Loucy (cell line): ENCODE data around the gene SLC16A4.
"Not testable (repeated sequence)": the region's sequence is repeated elsewhere in the genome, so short reads cannot be mapped to it uniquely, and the experiment has no call there.

Experiments used
- H2AFZ ChIP-seq: fragments of 200-600 bp; sonication (generic); 2 replicates; pipeline ENCODE4 v1.6.0; 2016; ENCODE audit warnings: antibody characterized with exemption, mild to moderate bottlenecking, low read length, moderate library complexity
- H3F3A ChIP-seq: fragments of 200-600 bp; 2 replicates; pipeline ENCODE4 v1.6.0; 2016; ENCODE audit warnings: antibody characterized with exemption, low read depth, mild to moderate bottlenecking
- H3K27me3 ChIP-seq: fragments of 200-600 bp; sonication (generic); 2 replicates; pipeline ENCODE4 v1.6.1; 2014; ENCODE audit warnings: low read length, mild to moderate bottlenecking; ENCODE audit not compliant: insufficient read depth, poor library complexity, severe bottlenecking
- H3K36me3 ChIP-seq: fragments of 200-600 bp; sonication (generic); 2 replicates; pipeline ENCODE4 v1.6.1; 2016; ENCODE audit warnings: low read length; ENCODE audit not compliant: insufficient read depth
- H3K4me1 ChIP-seq: fragments of 200-600 bp; sonication (generic); 2 replicates; pipeline ENCODE4 v1.5.1; 2014; ENCODE audit warnings: low read length, mild to moderate bottlenecking; ENCODE audit not compliant: insufficient read depth, poor library complexity, severe bottlenecking
- H3K4me2 ChIP-seq: fragments of 200-600 bp; sonication (generic); 2 replicates; pipeline ENCODE4 v1.6.0; 2014; ENCODE audit warnings: antibody characterized with exemption, low read length, low read depth, mild to moderate bottlenecking; ENCODE audit not compliant: poor library complexity, severe bottlenecking
- H3K4me3 ChIP-seq: fragments of 200-600 bp; sonication (generic); 2 replicates; pipeline ENCODE4 v1.5.1; 2014; ENCODE audit warnings: low read length, mild to moderate bottlenecking, mixed read lengths; ENCODE audit not compliant: poor library complexity, severe bottlenecking
- H3K79me2 ChIP-seq: fragments of 200-600 bp; sonication (generic); 2 replicates; pipeline ENCODE4 v1.6.1; 2014; ENCODE audit warnings: low read length; ENCODE audit not compliant: insufficient read depth
- H3K9ac ChIP-seq: fragments of 200-600 bp; sonication (generic); 2 replicates; pipeline ENCODE4 v1.6.0; 2014; ENCODE audit warnings: mild to moderate bottlenecking, low read depth, low read length, moderate library complexity; ENCODE audit not compliant: poor library complexity, severe bottlenecking
- H3K9me2 ChIP-seq: fragments of 200-600 bp; sonication (generic); replicated peaks from 2 replicates; pipeline ENCODE4 v1.6.1; 2016; ENCODE audit warnings: low read depth, low read length, mixed read lengths
- H3K9me3 ChIP-seq: fragments of 200-600 bp; sonication (generic); 2 replicates; pipeline ENCODE4 v1.6.1; 2014; ENCODE audit warnings: mild to moderate bottlenecking, antibody characterized with exemption, low read length, low read depth; ENCODE audit not compliant: insufficient read depth
- H4K20me1 ChIP-seq: fragments of 200-600 bp; sonication (generic); 2 replicates; pipeline ENCODE4 v1.6.0; 2014; ENCODE audit warnings: antibody characterized with exemption, low read length, mild to moderate bottlenecking; ENCODE audit not compliant: insufficient read depth, poor library complexity, severe bottlenecking
- CTCF ChIP-seq: fragments of 200-600 bp; sonication (generic); conservative IDR thresholded peaks from 2 replicates; pipeline ENCODE4 v1.5.1; 2014; ENCODE audit warnings: mild to moderate bottlenecking, antibody characterized with exemption, low read length
- EZH2phosphoT487 ChIP-seq: fragments of 200-600 bp; IDR thresholded peaks from 2 replicates; pipeline ENCODE4 v1.6.1; 2018; ENCODE audit warnings: antibody characterized with exemption, mild to moderate bottlenecking, moderate library complexity, borderline replicate concordance

Gene SLC16A4

DNA sequence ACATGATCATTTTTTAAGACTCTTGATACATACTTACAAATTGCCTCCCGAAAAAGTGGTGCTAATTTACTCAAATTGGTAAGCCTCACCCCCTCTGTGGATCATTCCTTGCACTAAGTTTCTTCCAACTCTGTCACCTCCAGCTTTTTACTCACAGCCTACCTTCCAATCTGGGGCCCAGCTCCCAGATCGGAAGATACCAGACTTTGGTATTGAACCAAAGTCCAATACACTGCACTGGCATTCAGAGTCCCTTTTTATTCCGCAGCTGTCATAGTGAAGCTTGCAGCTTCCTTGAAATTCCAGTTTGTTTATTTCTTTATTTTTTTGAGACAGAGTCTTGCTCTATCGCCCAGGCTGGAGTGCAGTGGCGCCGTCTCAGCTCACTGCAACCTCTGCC, 18.5 kb upstream of the SLC16A4 start:
- Histone ChIP-seq H3K27me3 (no peaks in the 10 kb centered on the region), H3K4me3 (no peak overlapping the region), H3K36me3 (peaks cover 2% of the 10 kb centered on the region; the same call in 1 of the 2 replicates), H4K20me1 (peaks cover 16% of the 10 kb centered on the region), H3K4me1 (peaks cover 22% of the 10 kb centered on the region), H2AFZ (no peak overlapping the region), H3K9me3 (no peaks in the 10 kb centered on the region), H3F3A (no peaks in the 10 kb centered on the region), H3K79me2 (peaks cover 33% of the 10 kb centered on the region), H3K9me2 (no peaks in the 10 kb centered on the region), H3K4me2 (peak overlapping the region; percentile 78), H3K9ac (peak overlapping the region; percentile 34)
- no peak for TF ChIP-seq EZH2phosphoT487
- TF ChIP-seq CTCF: no peak

GRCh38 chr1:110408488-110408887, 17.7 kb upstream of the SLC16A4 start:
- H4K20me1 ChIP-seq: peaks cover 16% of the 10 kb centered on the region
- H3K9ac ChIP-seq: peak overlapping the region; percentile 94
- H3K9me2 ChIP-seq: no peaks in the 10 kb centered on the region
- no peaks in the 10 kb centered on the region for H3F3A ChIP-seq
- H3K4me3 ChIP-seq: peak overlapping the region; percentile 95
- H3K4me2 ChIP-seq: peak overlapping the region; percentile 78
- TF ChIP-seq EZH2phosphoT487 (no peak), CTCF (no peak)
- peaks cover 33% of the 10 kb centered on the region for H3K79me2 ChIP-seq
- peaks cover 22% of the 10 kb centered on the region for H3K4me1 ChIP-seq
- H2AFZ ChIP-seq: no peak overlapping the region
- H3K9me3 ChIP-seq: no peaks in the 10 kb centered on the region
- peaks cover 10% of the 10 kb centered on the region; the same call in 1 of the 2 replicates for H3K36me3 ChIP-seq
- H3K27me3 ChIP-seq: no peaks in the 10 kb centered on the region

GRCh38 chr1:110407260-110408210, 16.7 kb upstream of the SLC16A4 start, which contains the start of gene LAMTOR5:
Gene LAMTOR5 (minus strand): TSS chr1:110407694. CDS start chr1:110407620, 74 bp downstream.
- H3K36me3 ChIP-seq: peaks cover 20% of the 10 kb centered on the region; the same call in 1 of the 2 replicates
- TF ChIP-seq EZH2phosphoT487: no peak
- no peak for TF ChIP-seq CTCF
- H3K79me2 ChIP-seq: peaks cover 33% of the 10 kb centered on the region

GRCh38 chr1:110406407-110406806, 15.6 kb upstream of the SLC16A4 start:
- Histone ChIP-seq H3K79me2 (peaks cover 33% of the 10 kb centered on the region), H4K20me1 (peaks cover 16% of the 10 kb centered on the region), H3K36me3 (peaks cover 31% of the 10 kb centered on the region; the same call in 1 of the 2 replicates), H3K4me1 (peaks cover 22% of the 10 kb centered on the region), H3K9ac (peak overlapping the region; percentile 94), H3K4me3 (peak overlapping the region; percentile 95), H3K4me2 (peak overlapping the region; percentile 78)
- H3K9me3 ChIP-seq, H2AFZ ChIP-seq, H3F3A ChIP-seq, H3K9me2 ChIP-seq, H3K27me3 ChIP-seq: not testable (repeated sequence)

More at GRCh38 chr1:110407260-110408210, 16.7 kb upstream of the SLC16A4 start, which contains the start of gene LAMTOR5:
- Histone ChIP-seq H3K27me3 (no peaks in the 10 kb centered on the region), H3K4me3 (peak within 1 kb of the TSS; percentile 95), H3F3A (no peaks in the 10 kb centered on the region), H3K4me2 (peak within 1 kb of the TSS; percentile 78), H3K4me1 (peaks cover 22% of the 10 kb centered on the region), H4K20me1 (peaks cover 16% of the 10 kb centered on the region), H3K9ac (peak within 1 kb of the TSS; percentile 94), H2AFZ (peak within 1 kb of the TSS; percentile 93), H3K9me3 (no peaks in the 10 kb centered on the region), H3K9me2 (no peaks in the 10 kb centered on the region)
